Bronchial epithelial cell (primary cell): ENCODE measurements around the gene TRAIP. TPM values are rescaled to one million over a fixed set of nuclear protein-coding genes. Genes with fewer than 3 reads are reported as not detected.

Experiments used
- DNase-seq: peaks from one replicate; pipeline ENCODE4 v3.0.0-alpha.2; 2010; ENCODE audit warnings: low read depth
- FAIRE-seq: peaks from 2 replicates; lab custom pipeline; 2011; peaks lifted over from hg19 to GRCh38; lab: Jason Lieb, UNC
- H3K27me3 ChIP-seq: 2 replicates; pipeline ENCODE4 v1.5.1; 2011; ENCODE audit warnings: low read length; ENCODE audit not compliant: control insufficient read depth, insufficient read depth
- H3K36me3 ChIP-seq: 2 replicates; pipeline ENCODE4 v1.5.1; 2011; ENCODE audit warnings: low read length; ENCODE audit not compliant: control insufficient read depth, insufficient read depth
- H3K4me3 ChIP-seq: 2 replicates; pipeline ENCODE4 v1.5.1; 2011; ENCODE audit warnings: mild to moderate bottlenecking, low read depth, low read length, control low read depth
- total RNA-seq: library from RNA; depleted of rRNA; stranded (reverse); fragments of >200 nt; gene quantifications from 2 replicates; pipeline ENCODE4 v1.2.1, GENCODE V29; 2014
- TF ChIP-seq, protein P1 (sequence below): IDR thresholded peaks from 2 replicates; pipeline ENCODE4 v1.5.1; 2011; ENCODE audit warnings: mild to moderate bottlenecking, moderate library complexity, low read length, control low read depth, inconsistent platforms; ENCODE audit not compliant: insufficient read depth, severe bottlenecking

Gene TRAIP
- total RNA-seq, 1 donor from 2014 or later: 0.79 TPM

DNA sequence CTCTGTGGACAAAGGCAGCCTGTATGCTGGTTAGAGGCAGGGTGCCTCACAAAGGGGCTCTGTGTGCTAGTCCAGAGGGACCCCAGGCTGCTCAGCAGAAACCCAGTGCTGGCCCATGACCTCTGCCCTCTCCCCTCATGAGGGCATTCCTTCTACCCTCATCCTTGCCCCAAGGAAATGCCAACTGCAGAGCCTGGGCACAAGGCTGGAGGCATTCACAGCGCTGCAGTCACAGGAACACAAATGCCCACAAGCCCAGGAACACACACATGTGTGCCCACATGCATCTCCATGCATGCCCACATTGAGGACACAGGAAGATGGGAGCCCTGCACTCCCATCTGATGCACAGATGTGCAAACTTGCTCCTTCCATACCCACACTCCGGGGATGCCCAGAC lies 49.5 kb downstream of the TRAIP start:
- Histone ChIP-seq H3K36me3 (peaks cover 5% of the 10 kb centered on the region), H3K27me3 (no peaks in the 10 kb centered on the region), H3K4me3 (no peak overlapping the region)
- TF ChIP-seq, protein P1, sequence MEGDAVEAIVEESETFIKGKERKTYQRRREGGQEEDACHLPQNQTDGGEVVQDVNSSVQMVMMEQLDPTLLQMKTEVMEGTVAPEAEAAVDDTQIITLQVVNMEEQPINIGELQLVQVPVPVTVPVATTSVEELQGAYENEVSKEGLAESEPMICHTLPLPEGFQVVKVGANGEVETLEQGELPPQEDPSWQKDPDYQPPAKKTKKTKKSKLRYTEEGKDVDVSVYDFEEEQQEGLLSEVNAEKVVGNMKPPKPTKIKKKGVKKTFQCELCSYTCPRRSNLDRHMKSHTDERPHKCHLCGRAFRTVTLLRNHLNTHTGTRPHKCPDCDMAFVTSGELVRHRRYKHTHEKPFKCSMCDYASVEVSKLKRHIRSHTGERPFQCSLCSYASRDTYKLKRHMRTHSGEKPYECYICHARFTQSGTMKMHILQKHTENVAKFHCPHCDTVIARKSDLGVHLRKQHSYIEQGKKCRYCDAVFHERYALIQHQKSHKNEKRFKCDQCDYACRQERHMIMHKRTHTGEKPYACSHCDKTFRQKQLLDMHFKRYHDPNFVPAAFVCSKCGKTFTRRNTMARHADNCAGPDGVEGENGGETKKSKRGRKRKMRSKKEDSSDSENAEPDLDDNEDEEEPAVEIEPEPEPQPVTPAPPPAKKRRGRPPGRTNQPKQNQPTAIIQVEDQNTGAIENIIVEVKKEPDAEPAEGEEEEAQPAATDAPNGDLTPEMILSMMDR: no peak
- FAIRE-seq (no peak), DNase-seq (no peak)

DNA sequence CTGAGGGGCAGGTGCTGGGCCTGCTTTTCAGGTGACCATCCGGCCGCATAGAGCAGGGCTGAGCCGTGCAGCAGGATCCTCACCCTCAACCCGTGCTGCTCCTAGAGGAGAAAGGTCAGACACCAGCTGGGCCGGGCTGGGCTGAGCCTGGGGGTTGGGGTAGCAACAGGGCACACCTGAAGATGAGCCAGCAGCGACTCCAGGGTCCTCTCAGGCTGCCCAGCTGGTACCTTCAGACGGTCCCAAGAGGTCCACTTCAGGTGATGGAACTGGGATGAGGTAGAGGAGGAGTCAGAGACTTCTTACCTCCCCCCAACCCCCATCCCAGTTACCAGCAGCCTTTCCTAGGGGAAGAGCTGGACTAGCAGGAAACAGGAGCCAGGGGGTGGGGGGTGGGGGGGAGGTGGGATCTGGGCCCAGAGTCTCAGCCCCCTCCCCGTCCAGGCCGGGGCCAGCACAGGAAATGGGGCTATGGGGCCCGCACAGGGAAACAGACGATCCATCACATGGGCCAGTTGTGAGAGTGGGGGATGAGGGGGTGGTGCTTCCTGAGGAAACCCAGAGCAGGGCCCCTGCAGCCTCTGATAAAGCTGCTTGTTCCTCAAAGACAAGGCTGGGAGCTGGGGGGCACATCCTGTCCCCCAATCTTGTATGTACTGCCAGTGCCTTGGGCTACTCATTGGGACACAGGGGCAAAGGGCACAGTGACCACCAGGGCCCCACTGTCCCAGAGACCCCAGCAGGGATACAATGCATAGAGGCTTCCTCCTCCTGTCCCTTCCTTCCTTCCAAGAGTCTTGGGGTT lies 50.3 kb downstream of the TRAIP start:
- TF ChIP-seq, protein P1: no peak
- FAIRE-seq: peak; percentile 43
- no peaks in the 10 kb centered on the region for H3K27me3 ChIP-seq
- DNase-seq: no peak
- no peak overlapping the region for H3K4me3 ChIP-seq
- peaks cover 5% of the 10 kb centered on the region for H3K36me3 ChIP-seq

DNA sequence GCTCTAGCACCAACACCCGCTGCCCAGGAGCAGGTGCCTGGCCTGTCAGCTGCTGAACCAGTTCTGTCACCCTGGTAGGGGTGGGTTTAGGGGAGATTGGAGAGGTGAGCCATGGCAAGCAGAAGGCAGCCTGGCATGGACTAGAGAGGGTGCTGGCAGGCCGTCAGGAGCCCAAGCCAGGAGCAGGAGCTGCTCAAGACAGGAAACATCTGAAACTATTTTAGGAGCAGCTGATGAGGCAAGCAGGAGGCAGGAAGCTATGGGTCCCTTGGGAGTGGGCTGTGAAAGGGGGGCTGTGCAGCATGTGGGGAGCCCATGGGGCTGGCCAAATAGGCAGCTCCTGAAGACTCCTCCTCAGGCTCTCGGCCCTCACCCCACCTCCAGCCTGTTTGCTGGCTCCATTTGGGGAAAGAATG lies 51.0 kb downstream of the TRAIP start:
- Histone ChIP-seq H3K4me3 (no peak overlapping the region), H3K36me3 (peaks cover 5% of the 10 kb centered on the region), H3K27me3 (no peaks in the 10 kb centered on the region)
- DNase-seq (no peak), FAIRE-seq (no peak)
- TF ChIP-seq, protein P1: no peak

DNA sequence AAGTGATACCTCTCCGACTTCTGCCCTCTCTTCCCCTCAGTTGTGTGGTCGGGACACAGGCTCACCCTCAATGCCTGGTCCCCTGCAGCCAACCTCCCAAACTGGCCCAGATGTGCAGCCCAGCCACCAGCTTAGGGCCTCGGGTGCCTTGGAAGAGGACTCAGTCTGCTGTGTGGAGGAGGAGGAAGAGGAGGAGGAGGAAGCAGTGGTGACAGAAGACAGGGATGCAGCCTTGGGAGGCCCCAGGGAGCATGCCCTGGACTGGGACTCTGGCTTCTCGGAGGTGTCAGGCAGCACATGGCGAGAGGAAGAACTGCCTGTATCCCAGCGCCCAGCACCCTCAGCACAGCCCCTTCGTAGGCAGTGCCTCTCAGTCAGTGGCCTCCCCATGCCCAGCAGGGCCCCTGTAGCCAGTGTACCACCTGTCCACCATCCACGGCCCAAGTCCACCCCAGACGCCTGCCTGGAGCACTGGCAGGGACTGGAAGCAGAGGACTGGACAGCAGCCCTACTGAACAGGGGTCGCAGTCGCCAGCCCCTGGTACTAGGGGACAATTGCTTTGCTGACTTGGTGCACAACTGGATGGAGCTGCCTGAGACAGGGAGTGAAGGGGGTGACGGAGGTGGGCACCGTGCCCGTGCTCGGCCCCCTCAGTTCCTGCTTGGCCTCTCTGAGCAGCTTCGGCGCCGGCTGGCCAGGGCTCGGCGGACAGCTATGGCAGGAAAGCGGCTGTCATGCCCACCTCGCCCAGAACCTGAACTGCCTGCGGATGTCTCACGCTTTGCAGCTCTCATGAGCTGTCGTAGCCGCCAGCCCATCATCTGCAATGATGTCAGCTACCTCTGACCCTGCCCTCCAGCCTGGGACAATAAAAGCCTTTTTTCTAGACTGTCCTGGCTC lies 52.0 kb downstream of the TRAIP start:
- no peak for FAIRE-seq
- H3K4me3 ChIP-seq: peak overlapping the region; percentile 80
- TF ChIP-seq, protein P1: no peak

DNA sequence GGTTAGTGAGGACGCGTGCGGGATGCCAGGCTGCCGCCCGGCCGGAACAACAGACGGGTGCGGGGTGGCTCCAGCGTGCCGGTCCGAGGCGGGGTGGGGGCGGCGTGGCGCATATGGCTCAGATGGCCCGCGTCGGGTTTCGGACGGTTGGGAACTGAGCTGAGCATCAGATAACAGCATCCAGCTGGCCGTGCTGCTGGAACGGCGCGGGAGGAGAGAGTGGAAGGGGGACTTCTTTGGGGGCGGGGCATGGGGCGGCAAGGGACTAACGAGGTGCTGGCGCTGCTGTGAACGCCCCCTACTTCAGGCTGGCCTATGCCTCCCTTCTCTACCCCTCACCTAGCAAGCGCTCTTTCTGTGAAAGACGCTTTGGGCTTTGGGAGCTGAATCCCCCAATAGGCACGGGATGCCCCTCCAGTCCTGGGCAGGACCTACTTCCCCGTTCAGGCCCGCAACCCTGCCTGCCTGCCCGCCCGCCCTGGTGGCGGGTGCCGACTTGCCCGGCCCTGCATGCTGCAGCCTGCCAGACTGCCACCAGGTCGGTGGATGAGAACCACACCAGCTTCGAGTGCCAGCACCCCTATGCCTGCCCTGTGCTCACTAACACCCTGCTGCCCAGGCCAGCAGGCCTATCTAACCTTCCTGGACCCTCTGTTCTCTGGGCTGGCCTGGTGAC lies 52.8 kb downstream of the TRAIP start:
- FAIRE-seq (no peak), DNase-seq (peak; percentile 86)
- peaks cover 5% of the 10 kb centered on the region for H3K36me3 ChIP-seq
- no peaks in the 10 kb centered on the region for H3K27me3 ChIP-seq
- TF ChIP-seq, protein P1: no peak
- peak overlapping the region; percentile 80 for H3K4me3 ChIP-seq

More for the DNA sequence above, 52.0 kb downstream of the TRAIP start:
- no peaks in the 10 kb centered on the region for H3K27me3 ChIP-seq
- no peak for DNase-seq
- H3K36me3 ChIP-seq: peaks cover 5% of the 10 kb centered on the region
